Keratinocyte (primary cell): ENCODE measurements around the gene KLK7. TPM values are rescaled to one million over a fixed set of nuclear protein-coding genes. Genes with fewer than 3 reads are reported as not detected.

Experiments
- DNase-seq: peaks from one replicate; pipeline ENCODE4 v3.0.0-alpha.2; 2011; ENCODE audit warnings: low read depth, missing footprints, low spot score
- FAIRE-seq: peaks from 2 replicates; lab custom pipeline; 2011; peaks lifted over from hg19 to GRCh38; lab: Jason Lieb, UNC
- H2AFZ ChIP-seq: 2 replicates; pipeline ENCODE4 v1.6.0; 2012; ENCODE audit warnings: low read length, control low read depth, inconsistent platforms; ENCODE audit not compliant: control insufficient read depth
- H3K27ac ChIP-seq: 2 replicates; pipeline ENCODE4 v1.5.1; 2011; ENCODE audit warnings: low read length; ENCODE audit not compliant: control insufficient read depth, insufficient read depth
- H3K27me3 ChIP-seq: 3 replicates; pipeline ENCODE4 v1.6.0; 2011; ENCODE audit warnings: low read length; ENCODE audit not compliant: control insufficient read depth, insufficient read depth; ENCODE audit errors: extremely low read depth
- H3K36me3 ChIP-seq, 2 experiments: 2 replicates in 1 of 2; 3 replicates in 1 of 2; pipeline ENCODE4 v1.5.1; 2011; ENCODE audit warnings: low read length in 2 of 2, mild to moderate bottlenecking in 1 of 2; ENCODE audit not compliant: control insufficient read depth in 2 of 2, insufficient read depth in 2 of 2; ENCODE audit errors: extremely low read depth in 1 of 2
- H3K4me1 ChIP-seq: 3 replicates; pipeline ENCODE4 v1.5.1; 2011; ENCODE audit warnings: low read length; ENCODE audit not compliant: control insufficient read depth, insufficient read depth; ENCODE audit errors: extremely low read depth
- H3K4me2 ChIP-seq: 3 replicates; pipeline ENCODE4 v1.6.0; 2011; ENCODE audit warnings: low read depth, low read length; ENCODE audit not compliant: control insufficient read depth, insufficient read depth; ENCODE audit errors: extremely low read depth
- H3K4me3 ChIP-seq, 3 experiments: fragments of 200-600 bp in 1 of 3; sonication (generic) in 1 of 3; 2 replicates in 2 of 3; 3 replicates in 1 of 3; pipeline ENCODE4 v1.5.1; 2011 to 2016; ENCODE audit warnings: low read length in 3 of 3, mild to moderate bottlenecking in 3 of 3, control low read depth in 2 of 3, inconsistent platforms in 1 of 3, low read depth in 1 of 3, mixed read lengths in 1 of 3, mixed run types in 1 of 3, moderate library complexity in 1 of 3; ENCODE audit not compliant: control insufficient read depth in 2 of 3, insufficient read depth in 2 of 3; ENCODE audit errors: extremely low read depth in 1 of 3
- H3K79me2 ChIP-seq: 2 replicates; pipeline ENCODE4 v1.6.0; 2012; ENCODE audit warnings: low read length; ENCODE audit not compliant: control insufficient read depth, insufficient read depth
- H3K9ac ChIP-seq: 3 replicates; pipeline ENCODE4 v1.6.0; 2011; ENCODE audit warnings: low read length; ENCODE audit not compliant: control insufficient read depth, insufficient read depth; ENCODE audit errors: extremely low read depth
- H3K9me1 ChIP-seq: 3 replicates; pipeline ENCODE4 v1.6.0; 2011; ENCODE audit warnings: low read length; ENCODE audit not compliant: control insufficient read depth, insufficient read depth; ENCODE audit errors: extremely low read depth
- H3K9me3 ChIP-seq: 2 replicates; pipeline ENCODE4 v1.5.1; 2012; ENCODE audit warnings: low read depth, low read length; ENCODE audit not compliant: control insufficient read depth
- H4K20me1 ChIP-seq: 3 replicates; pipeline ENCODE4 v1.6.0; 2011; ENCODE audit warnings: low read length; ENCODE audit not compliant: control insufficient read depth, insufficient read depth; ENCODE audit errors: extremely low read depth
- CTCF ChIP-seq, 3 experiments: IDR thresholded peaks in 1 of 3; conservative IDR thresholded peaks in 1 of 3; optimal IDR thresholded peaks in 1 of 3; 2 replicates in 2 of 3; 3 replicates in 1 of 3; pipeline versions ENCODE3 to v1.5.1; 2011; ENCODE audit warnings: low read length in 3 of 3, mild to moderate bottlenecking in 3 of 3, moderate library complexity in 2 of 3, control low read depth in 1 of 3, inconsistent platforms in 1 of 3; ENCODE audit not compliant: insufficient read depth in 2 of 3; ENCODE audit errors: extremely low read depth in 1 of 3
- EZH2 ChIP-seq: IDR thresholded peaks from one replicate; pipeline ENCODE4 v1.6.1; 2012; ENCODE audit warnings: inconsistent platforms, mild to moderate bottlenecking, low read length, moderate library complexity
- dilution Hi-C: fragments of 300-500 bp; cut with MboI; formaldehyde crosslinking; loops from one replicate; pipeline ENCODE4 v1.7.0; 2020; ENCODE audit warnings: low sequenced_read_pairs; ENCODE audit not compliant: extremely low pct_ligation_motif_present
- polyA plus RNA-seq, 5 experiments: library from polyadenylated mRNA; depleted of rRNA in 3 of 5; stranded (reverse) in 3 of 5; stranded (forward) in 1 of 5; unstranded in 1 of 5; fragments of >200 nt; gene quantifications; 1 replicate in 1 of 5; 2 replicates in 3 of 5; 3 replicates in 1 of 5; pipeline versions ENCODE4 v1.2.1 to v1.2.3, GENCODE V29; 2011 to 2012; ENCODE audit warnings: missing spikeins in 2 of 5, low read depth in 1 of 5, low replicate concordance in 1 of 5

KLK7 gene
- polyA plus RNA-seq, 1 donor (not counting 4 experiments of a cell fraction or from before 2014, with no cell fraction given), result 29.2 TPM

GRCh38 chr19:50969413-50969760 is 14.3 kb downstream of the KLK7 start, which contains the start of gene KLK6:
Gene KLK6, minus strand, starts transcription at chr19:50969591. Its CDS starts 1,487 bp downstream, at chr19:50968104.
- DNase-seq (peak; percentile 93), FAIRE-seq (peak; percentile 77)
- peak within 1 kb of the TSS; percentile 67 for H3K4me2 ChIP-seq
- peak within 1 kb of the TSS; percentile 66 for H2AFZ ChIP-seq
- H3K79me2 ChIP-seq, result no peaks in the 10 kb centered on the region
- no peaks in the 10 kb centered on the region for H3K9me3 ChIP-seq
- dilution Hi-C loops, result no loop called here
- no peaks in the 10 kb centered on the region for H3K9me1 ChIP-seq
- peaks cover 15% of the 10 kb centered on the region for H3K4me1 ChIP-seq
- H3K4me3 ChIP-seq, result peak within 1 kb of the TSS in 1 of 3 experiments; percentile 43
- H3K9ac ChIP-seq, result peak within 1 kb of the TSS; percentile 33
- H3K27me3 ChIP-seq, result no peaks in the 10 kb centered on the region
- no peak within 1 kb of the TSS for H3K27ac ChIP-seq
- TF ChIP-seq EZH2, result no peak
- no peak for TF ChIP-seq CTCF (optimal IDR thresholded peaks at IDR 0.05 in 1 of 3, IDR thresholded peaks at IDR 0.05 in 1 of 3, conservative IDR thresholded peaks at IDR 0.05 in 1 of 3; ENCODE audit: extremely low read depth in 1 of 3, insufficient read depth in 2 of 3, low read length in 3 of 3)
- H4K20me1 ChIP-seq, result no peaks in the 10 kb centered on the region
- no peaks in the 10 kb centered on the region for H3K36me3 ChIP-seq

- no peak overlapping the region for H3K4me2 ChIP-seq
- no peaks in the 10 kb centered on the region for H3K36me3 ChIP-seq
- H3K4me3 ChIP-seq, result no peak overlapping the region
- H3K9me1 ChIP-seq, result no peaks in the 10 kb centered on the region
- TF ChIP-seq EZH2 (no peak), CTCF (optimal IDR thresholded peaks at IDR 0.05 in 1 of 3, IDR thresholded peaks at IDR 0.05 in 1 of 3, conservative IDR thresholded peaks at IDR 0.05 in 1 of 3; ENCODE audit: extremely low read depth in 1 of 3, insufficient read depth in 2 of 3, low read length in 3 of 3) (no peak)
- no peak overlapping the region for H3K27ac ChIP-seq
- H3K79me2 ChIP-seq, result no peaks in the 10 kb centered on the region
- H4K20me1 ChIP-seq, result no peaks in the 10 kb centered on the region
- no peak for DNase-seq
- H2AFZ ChIP-seq, result no peak overlapping the region
- H3K9ac ChIP-seq, result no peak overlapping the region
- no peaks in the 10 kb centered on the region for H3K9me3 ChIP-seq
- peaks cover 15% of the 10 kb centered on the region for H3K4me1 ChIP-seq
- dilution Hi-C loops, result no loop called here
- no peaks in the 10 kb centered on the region for H3K27me3 ChIP-seq
- no peak for FAIRE-seq
Measured at GRCh38 chr19:50968716-50969412, 14.9 kb downstream of the KLK7 start.
